H4 (cell line): ENCODE data around the gene UBE2Z. TPM values are rescaled to one million over a fixed set of nuclear protein-coding genes. Genes with fewer than 3 reads are reported as not detected.
"Not testable (repeated sequence)": the region's sequence is repeated elsewhere in the genome, so short reads cannot be mapped to it uniquely, and the experiment has no call there.

Experiments used
- DNase-seq: peaks from one replicate; pipeline ENCODE4 v3.0.0-alpha.2; 2015; ENCODE audit warnings: low spot score
- total RNA-seq: library from RNA; depleted of rRNA; stranded (reverse); fragments of >200 nt; shearing (Covaris generic); gene quantifications from 2 replicates; pipeline ENCODE4 v1.2.3, GENCODE V29; 2014

UBE2Z gene
- total RNA-seq, 1 experiment from 2014 or later = 60.8 TPM

DNA sequence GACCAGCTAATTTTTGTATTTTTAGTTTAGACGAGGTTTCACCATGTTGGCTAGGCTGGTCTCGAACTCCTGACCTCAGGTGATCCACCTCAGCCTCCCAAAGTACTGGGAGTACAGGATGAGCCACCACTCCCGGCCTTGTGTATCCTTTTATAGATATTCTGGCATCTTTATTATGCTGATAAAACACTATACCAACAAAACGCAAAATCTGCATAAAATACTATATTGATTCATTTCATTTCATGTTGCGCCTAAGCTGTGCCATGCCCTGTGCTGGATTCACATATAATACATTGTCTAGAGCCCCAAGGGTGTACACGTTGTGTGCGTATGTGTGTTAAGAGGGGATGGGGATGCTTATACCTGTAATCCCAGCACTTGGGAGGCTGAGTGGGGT lies 3.8 kb upstream of the UBE2Z start:
- DNase-seq = no peak

DNA sequence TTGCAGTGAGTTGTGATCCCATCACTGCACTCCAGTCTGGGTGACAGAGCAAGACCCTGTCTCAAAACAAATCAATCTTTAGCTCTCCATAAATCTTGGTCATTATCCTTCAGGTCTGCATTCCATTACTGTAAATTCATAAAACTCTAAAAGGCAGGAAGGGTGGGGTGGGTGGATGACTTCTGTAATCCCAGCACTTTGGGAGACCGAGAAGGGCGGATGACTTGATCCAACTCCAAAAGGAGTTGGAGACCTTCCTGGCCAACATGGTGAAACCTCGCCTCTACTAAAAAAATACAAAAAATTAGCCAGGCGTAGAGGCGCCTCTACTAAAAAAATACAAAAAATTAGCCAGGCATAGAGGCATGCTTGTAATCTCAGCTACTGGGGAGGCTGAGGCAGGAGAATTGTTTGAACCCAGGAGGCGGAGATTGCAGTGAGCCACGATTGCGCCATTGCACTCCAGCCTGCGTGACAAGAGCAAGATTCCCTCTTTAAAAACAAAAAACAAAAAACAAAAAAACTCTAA lies 2.2 kb upstream of the UBE2Z start:
- no peak for DNase-seq

DNA sequence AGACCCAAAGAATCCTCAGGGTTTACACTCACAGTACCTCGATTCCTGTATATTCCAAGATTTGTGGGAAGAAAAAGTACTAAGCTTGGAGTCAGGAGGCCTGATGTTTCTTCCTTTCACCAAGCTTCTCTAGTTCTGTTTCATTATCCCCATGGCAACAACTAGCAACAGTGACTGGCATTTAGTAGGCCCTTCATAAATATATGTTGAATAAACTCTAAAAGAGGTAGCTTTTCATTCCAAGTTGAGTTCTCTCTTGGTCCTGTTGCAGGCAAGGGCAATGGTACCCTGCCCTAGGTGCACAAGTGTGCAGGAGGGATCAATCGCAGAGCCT lies 527 bp upstream of the UBE2Z start:
- no peak for DNase-seq

DNA sequence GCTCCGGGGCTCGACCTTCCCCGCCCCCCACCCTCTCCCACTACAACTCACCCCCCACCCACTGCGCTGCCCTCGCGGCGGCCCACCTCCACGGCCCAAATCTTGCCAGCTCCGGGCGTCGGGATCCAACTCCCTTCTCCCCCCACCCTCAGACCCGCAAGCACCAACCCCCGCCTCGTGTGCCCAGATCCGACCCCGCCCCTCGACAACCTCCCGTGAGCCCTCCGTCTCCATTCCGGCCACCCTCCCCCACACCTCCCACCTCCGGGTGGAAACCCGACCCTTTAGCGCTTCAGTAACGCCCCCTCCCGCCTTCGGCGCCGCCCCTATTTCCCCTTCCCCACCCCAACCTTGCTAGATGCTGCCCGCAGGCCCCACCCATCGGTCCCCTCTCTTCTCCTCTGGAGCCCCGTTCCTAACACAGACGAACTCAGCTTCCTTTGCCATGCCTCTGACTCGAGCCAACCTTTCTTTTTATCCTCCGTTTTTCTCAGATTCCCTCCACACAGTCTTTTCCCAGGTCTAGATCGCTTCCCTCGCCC lies 717 bp downstream of the UBE2Z start:
- DNase-seq = peak; percentile 87

DNA sequence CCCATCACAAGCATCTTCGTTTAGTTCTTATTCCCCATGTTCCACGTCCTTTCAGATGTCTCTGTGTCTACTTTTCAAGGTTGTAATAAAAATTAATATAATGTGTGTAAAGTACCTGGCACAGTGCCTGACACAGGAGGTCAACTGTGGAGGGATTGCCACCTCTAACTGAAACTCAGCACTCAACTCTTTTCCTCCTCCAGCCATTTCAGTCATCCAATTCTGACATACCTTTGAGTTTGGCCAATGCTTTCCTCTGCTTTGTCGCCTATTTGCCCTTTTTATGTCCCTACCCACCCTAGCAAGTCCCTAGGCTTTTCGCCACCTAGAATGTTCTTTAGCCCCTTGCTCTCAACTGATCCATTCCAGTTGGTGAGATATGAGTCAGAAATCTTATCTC lies 1.6 kb downstream of the UBE2Z start:
- DNase-seq = no peak

DNA sequence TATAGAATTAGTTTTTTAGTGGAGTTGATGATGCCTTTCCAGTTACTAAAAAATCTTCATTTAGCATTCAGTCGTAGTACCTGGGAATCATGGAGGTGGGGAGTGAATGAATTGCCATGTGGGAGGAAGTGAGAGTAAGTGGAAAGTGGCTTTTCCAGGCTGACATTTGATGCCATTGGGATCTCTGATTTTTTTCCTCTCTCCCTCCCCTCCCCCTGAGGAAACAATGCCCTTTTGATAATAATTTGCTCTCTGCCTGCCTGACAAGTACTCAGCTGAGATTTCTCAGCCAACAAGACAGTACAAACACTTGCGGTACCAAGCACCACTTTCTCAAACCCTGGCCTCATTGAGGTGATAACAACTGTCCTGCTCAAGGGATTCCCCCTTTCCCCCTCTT lies 2.2 kb downstream of the UBE2Z start:
- no peak for DNase-seq

DNA sequence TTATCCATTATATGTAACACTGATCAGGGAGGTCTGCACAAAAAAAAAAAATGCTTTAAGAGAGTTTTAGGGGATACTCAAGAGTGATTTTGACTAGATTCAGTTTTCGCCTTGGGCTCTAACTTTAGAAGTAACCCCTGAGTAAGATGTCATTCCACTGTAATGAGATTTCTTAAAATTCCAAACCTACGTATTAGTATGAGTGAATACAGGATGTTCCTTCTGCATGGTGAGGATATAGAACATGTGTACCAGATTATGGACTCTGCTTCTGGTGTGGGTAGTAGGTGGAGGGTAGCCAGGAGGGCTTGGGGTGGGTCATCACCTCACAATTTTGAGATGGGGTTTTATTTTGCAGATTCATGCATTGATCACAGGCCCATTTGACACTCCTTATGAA lies 4.3 kb downstream of the UBE2Z start:
- no peak for DNase-seq

DNA sequence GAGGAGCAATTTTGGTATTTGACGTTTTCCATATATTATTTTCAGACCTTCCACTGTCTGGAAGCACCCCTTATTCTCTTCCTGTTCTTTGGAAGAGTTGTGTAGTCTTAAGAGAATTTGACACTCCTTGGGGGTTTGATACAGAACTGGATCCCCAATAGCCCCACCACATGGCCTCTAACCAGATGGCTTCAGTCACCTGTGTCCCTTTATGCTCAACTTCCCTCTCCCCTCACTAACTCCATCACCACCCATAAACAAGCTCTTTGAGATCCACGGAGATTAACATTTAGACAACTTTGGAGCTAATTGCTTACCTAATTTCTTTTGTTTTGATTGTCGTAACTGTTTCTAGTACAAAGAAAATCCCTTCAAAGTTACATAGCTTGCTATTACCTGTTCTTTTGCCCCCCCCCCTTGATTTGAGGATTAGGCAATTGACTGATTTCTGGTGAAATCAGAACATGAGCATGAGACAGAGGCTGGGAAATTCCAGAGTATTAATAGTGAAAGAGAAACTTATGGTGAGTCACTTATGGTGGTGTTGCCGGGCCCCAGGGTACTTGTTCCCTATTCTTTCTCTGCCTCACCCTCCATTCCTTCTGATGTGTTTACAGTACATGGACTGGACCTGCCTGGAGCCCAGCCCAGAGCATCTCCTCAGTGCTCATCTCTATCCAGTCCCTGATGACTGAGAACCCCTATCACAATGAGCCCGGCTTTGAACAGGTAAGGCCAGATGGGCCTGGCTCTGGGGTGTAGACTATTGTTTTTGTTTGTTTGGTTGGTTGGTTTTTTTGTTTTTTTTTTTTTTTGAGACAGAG lies 7.5 kb downstream of the UBE2Z start:
- peak; percentile 54 for DNase-seq

DNA sequence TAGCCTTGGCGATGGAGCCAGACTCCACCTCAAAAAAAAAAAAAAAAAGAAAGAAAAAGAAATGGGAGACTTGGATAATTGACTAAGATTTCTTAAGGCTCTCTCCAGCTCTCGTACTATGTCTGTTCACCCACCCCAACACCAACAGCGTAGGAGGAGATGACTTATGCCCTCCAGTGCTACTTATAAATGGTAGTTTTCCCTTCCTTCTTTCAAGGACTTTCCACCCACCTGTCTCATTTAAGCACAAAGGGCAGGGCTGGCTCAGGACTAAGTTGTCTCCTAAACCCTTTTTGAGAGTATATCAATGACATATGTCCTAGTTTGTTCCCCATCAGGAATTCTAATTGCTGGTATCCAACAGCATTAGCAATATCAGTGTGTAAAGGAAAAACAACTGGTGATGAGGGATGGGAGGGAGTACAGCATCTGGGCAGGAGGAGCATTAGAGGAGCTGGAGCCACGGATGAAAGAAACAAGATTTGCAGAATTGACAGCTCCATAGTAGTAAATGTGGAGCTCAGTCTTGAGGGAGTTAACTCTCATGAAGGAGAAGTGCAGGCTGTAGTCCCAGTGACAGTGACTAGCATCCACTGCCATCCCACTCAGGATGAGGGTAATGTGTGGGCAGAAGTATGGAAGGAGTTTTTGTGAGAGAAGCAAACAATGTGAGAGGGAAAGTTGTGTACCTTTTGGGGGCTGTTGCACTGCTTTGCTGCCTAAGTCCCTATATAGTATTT lies 17.2 kb downstream of the UBE2Z start:
- no peak for DNase-seq

DNA sequence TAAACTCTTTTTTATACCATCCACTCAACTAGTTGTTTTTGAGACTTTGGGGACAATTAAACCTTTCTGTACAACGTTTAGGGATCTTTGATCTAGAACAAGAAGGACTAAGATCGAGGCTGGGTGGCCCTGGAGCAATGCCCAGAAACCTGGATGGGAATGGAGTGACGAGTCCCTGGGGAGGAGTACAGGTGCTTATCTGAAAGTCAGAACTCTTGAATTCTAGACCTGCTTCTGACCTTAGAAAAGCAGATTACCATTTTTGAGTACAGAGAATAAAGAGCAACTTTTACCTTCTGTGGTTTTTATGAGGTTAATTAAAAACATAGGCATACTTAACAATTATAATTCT lies 17.8 kb downstream of the UBE2Z start:
- no peak for DNase-seq

DNA sequence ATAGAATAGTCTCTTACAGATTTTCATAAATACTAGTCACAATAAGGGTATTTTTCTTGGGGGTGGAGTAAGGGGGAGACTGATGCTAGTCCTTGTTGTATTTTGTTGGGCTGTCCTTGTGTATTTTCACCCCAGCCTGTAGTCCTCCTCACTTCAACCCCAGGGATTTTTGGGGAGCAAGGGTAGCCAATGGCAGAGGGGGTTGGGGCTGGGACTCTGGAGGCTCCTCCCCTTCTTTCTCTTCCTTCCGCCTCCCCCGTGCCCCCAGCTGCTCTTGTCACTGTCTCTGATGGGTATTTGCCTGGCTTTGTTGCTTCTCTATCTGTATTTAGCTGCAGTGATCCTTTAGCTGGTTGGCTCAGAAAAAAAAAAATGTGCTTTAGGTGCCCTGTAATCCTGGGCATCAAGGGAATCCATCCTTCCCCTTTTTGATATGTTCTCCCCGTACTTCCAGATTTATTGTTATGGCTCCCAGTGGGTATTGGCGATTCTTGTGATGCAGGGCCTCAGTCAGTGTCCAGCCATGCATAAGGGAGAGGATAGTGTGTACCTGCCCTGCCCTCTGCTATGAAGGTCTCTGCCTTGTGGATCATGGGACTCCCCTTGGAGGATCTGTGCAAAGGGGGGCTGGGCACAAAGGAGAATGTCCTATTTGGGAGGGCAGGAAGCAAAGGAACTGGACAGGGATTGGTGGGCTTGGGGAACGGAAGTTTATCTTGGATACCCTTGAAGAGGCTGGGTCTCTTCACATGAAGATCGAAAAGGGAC lies 20.0 kb downstream of the UBE2Z start:
- no peak for DNase-seq

DNA sequence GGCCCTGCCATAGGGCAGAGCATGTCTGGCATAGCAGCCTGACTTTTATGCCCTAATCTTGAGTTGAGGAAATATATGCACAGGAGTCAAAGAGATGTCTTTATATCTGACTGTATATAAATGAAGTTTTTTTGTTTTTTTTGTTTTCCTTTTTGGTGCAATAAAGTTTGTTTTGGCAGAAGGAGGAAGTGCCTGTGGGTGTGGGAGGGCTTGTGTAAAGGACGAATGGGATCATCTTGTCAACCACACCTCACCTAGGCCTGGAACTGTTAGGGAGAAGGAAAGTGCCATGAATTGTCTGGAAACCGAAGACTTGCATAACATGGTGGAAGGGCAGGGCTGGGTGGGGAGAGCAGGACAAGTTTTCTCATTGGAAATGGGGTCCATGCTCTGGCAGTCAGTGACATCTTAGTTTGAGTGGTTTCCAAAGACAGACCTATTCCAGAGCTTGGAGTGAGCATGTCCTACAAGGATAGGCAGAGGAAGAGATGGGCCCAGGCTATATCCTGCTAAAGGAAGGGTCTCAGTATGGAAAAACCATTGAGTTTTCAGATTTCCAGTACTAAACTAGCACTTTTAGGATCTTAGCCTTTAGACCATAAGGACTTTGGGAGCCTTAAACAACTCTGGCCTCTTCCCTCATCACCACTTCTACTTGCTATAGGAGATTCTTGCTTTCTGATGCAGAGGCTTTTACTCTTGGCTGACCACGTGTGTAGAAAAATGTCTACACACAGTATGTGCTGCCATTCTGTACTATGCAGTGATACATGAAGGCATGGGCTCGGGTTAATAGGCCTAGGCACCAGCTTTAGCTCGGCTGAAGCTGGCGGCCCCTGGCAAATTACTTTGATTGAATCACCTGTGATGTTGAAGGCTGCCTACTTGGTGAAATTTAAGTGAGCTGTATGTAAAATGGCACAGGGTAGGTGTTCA lies 20.9 kb downstream of the UBE2Z start:
- DNase-seq = no peak

DNA sequence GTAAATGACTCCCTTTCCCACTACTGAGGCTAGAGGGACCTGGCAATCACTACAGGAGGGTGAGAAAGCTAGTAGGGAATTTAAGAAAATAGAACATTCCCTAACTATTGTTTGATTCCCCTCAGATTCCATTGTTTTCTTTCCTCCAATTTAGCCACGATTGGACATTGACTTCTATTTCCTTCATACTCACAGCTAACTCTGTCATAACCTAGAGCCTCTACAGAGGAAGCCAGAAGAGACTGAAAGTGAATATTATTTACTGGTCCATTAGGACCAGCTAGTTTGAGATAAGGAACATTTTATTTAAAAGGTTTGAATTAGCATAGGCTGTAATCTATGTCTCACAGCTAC lies 21.6 kb downstream of the UBE2Z start:
- DNase-seq = no peak

DNA sequence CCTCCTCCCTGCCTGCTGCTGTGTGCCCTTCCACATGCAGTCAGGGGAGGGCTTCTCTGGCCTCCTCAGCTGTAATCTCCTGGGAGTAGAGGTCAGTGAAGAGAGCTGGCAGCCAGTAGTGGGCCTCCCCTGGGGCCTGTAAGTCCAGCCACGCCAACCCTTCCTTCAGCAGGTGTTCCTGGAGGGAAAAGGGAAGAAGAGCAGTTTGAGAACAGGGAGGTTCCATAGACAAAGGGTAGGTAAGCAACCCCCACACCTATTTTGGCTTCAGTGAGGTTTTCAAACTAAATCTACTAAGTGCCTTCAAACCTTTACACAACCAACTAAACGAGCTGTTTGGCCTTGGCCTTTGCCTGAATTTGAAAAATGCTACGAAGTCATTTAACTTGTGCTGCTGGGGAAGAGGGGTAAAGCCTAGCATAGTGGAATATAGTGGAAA lies 22.2 kb downstream of the UBE2Z start:
- no peak for DNase-seq

DNA sequence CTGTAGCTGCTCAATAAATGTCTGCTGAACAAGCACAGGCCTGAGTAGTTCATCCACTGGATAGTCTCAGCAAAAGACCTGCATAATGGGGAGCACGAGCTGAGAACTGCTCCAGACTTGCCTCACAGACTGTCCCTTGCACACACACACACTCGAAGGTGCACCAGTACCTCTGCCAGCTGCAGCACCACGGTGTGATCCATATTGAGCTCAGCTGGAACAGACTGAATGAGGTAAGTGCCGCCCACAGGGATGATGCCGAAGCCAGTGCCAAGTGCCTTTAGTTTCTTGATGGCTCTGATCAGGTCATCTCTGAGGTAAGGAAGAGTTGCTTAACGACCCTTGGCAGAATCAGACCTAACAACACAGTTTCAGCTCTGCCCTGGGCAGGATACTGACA lies 24.8 kb downstream of the UBE2Z start:
- DNase-seq = no peak

DNA sequence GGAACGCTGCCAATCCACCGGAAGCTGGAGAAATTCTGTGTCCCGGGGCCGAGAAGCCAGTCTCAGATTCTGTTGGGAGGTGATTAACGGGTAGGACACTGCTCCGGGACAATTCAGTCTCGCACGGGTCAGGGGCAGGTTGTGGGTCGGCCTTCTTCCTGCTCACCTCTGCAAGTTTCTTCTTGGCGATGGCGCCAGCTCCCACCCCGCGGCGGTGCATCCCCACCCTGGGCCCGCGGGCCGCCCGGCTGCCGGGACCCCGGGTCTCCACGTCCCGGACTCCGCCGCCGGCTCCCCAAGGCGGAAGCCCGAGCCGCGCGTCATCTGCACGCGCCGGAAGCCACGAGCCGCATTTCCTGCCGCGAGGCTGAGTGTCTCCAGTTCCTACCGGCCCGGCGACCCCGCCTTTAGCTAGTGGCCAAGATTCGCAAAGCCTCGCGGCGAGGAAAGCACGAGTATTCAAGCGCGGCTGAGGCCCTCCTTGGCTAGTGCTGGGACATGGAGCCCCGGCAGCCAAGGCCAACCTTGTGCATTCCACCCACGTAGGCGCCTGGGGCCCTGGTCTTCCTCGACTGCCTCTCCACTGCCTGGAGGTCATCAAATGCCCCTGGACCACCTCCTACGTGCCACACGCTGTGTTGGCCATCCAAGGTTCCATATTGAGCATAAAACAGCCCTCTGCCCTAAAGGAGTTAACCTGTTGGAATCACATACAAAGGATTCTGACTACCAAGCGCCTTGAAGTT lies 36.5 kb downstream of the UBE2Z start, which contains the start of gene SNF8:
Gene SNF8, minus strand, starts transcription at position 328 of the 746 bp plus-strand sequence. Its CDS starts 108 bp downstream, at position 220.
- peak; percentile 91 for DNase-seq

DNA sequence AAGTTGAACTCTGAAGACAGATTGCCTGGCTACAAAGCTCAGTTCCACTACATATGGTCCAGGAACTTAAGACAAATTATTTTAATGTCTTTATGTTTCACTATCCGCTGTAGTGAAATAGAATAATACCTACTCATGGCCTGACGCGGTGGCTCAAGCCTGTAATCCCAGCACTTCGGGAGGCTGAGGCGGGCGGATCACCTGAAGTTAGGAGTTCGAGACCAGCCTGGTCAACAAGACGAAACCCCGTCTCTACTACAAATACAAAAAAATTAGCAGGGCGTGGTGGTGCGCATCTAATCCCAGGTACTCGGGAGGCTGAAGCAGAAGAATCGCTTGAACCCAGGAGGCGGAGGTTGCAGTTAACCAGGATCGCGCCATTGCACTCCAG lies 37.0 kb downstream of the UBE2Z start:
- not testable (repeated sequence) for DNase-seq

DNA sequence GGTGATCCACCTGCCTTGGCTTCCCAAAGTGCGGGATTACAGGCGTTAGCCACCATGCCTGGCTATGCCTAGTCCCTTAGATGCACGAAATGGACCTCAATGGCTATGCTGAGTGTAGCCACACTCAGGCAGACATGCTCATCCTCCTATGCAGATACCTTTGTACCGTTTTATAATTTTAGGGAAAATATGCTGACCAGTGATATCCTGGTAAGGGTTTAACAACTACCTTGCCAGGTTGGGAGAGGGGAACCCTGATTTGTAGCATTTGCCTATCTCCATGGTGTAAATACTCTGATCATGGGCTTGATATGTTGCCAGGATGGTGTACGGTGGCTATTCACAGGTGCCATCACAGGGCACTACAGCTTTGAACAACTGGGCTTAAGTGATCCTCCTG lies 43.4 kb downstream of the UBE2Z start:
- no peak for DNase-seq

DNA sequence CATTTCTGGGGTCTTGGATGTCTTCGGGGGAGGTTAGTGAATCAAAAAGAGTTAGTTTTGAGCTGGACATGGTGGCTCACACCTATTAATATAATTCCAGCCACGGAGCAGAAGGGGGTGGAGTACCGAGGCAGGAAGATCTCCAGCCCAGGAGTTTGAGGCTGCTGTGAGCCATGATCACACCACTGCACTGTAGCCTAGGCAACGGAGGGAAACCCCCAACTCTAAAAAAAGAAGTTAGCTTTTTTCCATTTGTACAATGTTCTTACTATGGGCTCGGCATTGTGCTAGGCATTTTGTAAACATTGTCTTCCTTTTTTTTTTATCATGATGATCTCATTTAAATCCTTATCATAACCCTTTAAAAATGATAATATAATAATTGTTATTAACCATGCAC lies 44.7 kb downstream of the UBE2Z start:
- no peak for DNase-seq

DNA sequence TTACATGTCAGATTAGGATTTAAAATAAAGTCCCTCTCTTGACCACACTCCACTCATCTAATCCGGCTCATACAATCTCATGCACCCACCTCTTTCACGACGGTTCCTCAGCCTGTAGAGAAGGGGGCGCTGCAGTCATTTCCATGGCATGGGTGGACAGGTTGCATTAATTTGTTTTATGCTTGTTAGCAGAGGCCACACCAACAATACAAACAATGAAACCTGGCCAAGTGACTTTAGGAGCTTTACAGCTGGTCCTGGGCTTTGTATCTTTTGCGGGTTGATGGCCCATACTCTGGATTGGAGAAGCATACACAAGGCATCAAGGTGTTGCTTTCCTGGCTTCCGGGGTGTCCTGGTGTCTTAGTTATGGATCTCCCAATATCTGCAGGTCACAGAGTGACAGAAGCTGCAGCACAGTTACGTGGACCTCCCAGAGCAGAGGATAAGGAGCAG lies 46.1 kb downstream of the UBE2Z start:
- no peak for DNase-seq
